ENCODE measurements around the gene PDGFA.

PDGFA gene

DNA sequence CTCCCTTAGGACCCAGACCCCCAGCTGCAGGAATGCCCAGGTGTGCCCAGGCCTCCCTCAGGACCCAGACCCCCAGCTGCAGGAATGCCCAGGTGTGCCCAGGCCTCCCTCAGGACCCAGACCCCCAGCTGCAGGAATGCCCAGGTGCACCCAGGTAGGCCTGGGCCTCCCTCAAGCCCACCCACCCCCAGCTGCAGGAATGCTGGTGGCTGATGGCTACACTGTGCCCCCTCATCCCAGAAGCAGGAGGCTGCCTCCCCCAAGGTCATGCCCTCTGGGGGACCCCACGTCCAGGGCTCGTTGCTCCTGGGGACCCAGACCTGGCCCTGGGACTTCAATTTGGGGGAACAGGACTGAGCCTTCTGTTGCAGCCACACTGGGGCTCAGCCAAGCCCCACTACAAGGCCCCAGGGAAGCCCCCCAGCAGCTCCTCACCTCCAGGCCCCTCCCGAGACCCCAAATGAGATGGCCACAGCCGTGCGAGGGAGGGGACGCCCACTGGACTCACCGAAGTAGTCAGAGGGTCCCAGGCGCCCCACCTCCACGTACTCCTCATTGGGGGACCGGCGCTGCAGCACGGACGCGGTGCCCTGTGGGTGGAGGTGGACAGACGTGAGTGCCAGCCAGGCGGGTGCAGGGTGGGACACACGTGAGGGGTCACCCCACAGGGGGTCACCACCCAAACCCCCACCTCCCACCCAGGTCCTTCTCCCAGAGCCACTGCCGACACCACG is 31.4 kb upstream of the PDGFA start:
- no peak overlapping the region for H3K4me3 ChIP-seq (ENCODE audit: low read depth, low read length)
- no peak for TF ChIP-seq CTCF (conservative IDR thresholded peaks at IDR 0.05; ENCODE audit: low read depth, low read length)
- no peak for DNase-seq (ENCODE audit: low read depth)

GRCh38 chr7:549891-550625 is 30.4 kb upstream of the PDGFA start:
- no peak for DNase-seq (ENCODE audit: low read depth)
- no peak overlapping the region for H3K4me3 ChIP-seq (ENCODE audit: low read depth, low read length)
- TF ChIP-seq CTCF (conservative IDR thresholded peaks at IDR 0.05; ENCODE audit: low read depth, low read length) = no peak

GRCh38 chr7:549066-549890 is 29.6 kb upstream of the PDGFA start:
- no peak for TF ChIP-seq CTCF (conservative IDR thresholded peaks at IDR 0.05; ENCODE audit: low read depth, low read length)
- no peak overlapping the region for H3K4me3 ChIP-seq (ENCODE audit: low read depth, low read length)
- no peak for DNase-seq (ENCODE audit: low read depth)

DNA sequence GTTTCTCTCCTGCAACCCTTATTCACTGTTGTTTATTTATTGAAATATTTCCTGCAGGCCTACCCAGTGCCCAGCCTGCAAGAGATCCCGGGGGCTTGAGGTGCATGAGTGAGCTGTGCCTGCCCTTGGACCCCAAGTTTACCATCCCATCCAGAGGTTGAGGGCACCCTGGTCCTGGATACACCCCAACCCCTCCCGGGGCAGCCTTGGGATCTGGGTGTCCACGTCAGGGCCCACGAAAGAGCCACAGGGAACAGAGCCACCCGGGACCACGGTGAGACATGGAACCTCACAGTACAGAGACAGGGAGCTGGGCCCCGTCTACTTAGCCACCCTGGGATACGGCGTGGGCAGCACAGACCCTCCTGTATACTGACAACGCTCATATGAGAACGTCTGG is 28.8 kb upstream of the PDGFA start:
- H3K4me3 ChIP-seq (ENCODE audit: low read depth, low read length) = no peak overlapping the region
- no peak for TF ChIP-seq CTCF (conservative IDR thresholded peaks at IDR 0.05; ENCODE audit: low read depth, low read length)
- no peak for DNase-seq (ENCODE audit: low read depth)

GRCh38 chr7:545470-545869 is 25.8 kb upstream of the PDGFA start:
- H3K4me3 ChIP-seq (ENCODE audit: low read depth, low read length) = no peak overlapping the region
- TF ChIP-seq CTCF (conservative IDR thresholded peaks at IDR 0.05; ENCODE audit: low read depth, low read length) = no peak
- DNase-seq (ENCODE audit: low read depth) = no peak

- DNase-seq (ENCODE audit: low read depth) = no peak
- H3K4me3 ChIP-seq (ENCODE audit: low read depth, low read length) = no peak overlapping the region
- TF ChIP-seq CTCF (conservative IDR thresholded peaks at IDR 0.05; ENCODE audit: low read depth, low read length) = no peak
Measured at GRCh38 chr7:544338-545221, 24.9 kb upstream of the PDGFA start.
